Fibroblast of skin of scalp (primary cell): ENCODE results near the gene RTP3.
"Not testable (repeated sequence)": the region's sequence is repeated elsewhere in the genome, so short reads cannot be mapped to it uniquely, and the experiment has no call there.

Source experiments
- DNase-seq: peaks from one replicate; pipeline ENCODE4 v3.0.0-alpha.2; 2013

RTP3 gene

GRCh38 chr3:46548611-46549010 is 50.8 kb downstream of the RTP3 start:
- DNase-seq: not testable (repeated sequence)

- DNase-seq: no peak
Observed at GRCh38 chr3:46549408-46549904, 51.7 kb downstream of the RTP3 start.

DNA sequence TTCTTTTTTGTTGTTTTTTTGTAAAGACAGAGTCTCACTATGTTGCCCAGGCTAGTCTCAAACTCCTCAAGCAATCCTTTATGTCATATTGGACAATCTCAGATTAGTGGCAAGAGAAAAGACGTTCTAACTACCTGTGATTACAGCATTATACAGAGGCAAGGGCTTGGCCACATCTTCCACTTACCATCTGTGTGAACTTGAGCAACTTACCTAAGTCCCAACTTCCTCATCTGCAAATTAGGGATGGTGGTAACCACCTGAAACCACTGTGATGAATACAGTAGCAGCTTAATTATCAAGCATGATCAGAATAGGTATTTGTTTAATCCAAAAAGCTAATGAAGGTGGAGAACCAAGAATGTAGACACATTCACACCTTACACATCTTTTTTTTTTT is 52.2 kb downstream of the RTP3 start:
- no peak for DNase-seq
